ENCODE results near the gene GJB3.

The GJB3 gene

GRCh38 chr1:34827341-34827941 lies 46.4 kb downstream of the GJB3 start:
- no peak for DNase-seq

GRCh38 chr1:34828611-34829010 lies 47.6 kb downstream of the GJB3 start:
- no peak for DNase-seq

- DNase-seq, result no peak
Measured at GRCh38 chr1:34829250-34829649, 48.2 kb downstream of the GJB3 start.

- DNase-seq, result no peak
Measured at GRCh38 chr1:34831721-34832246, 50.8 kb downstream of the GJB3 start.

GRCh38 chr1:34833711-34834110 lies 52.7 kb downstream of the GJB3 start:
- DNase-seq, result no peak

Data from NCI-H510A (cell line).